PFSK-1 (cell line): ENCODE results near the gene FBLN1.
A peak's percentile ranks its signal among the peaks of the same experiment; 100 is the strongest.

ENCODE experiments used
- FOXP2 ChIP-seq: optimal IDR thresholded peaks from 2 replicates; pipeline ENCODE3; 2011; ENCODE audit warnings: borderline replicate concordance, control low read depth, inconsistent platforms; ENCODE audit not compliant: insufficient read depth; ENCODE audit errors: extremely low read length, extremely low read depth
- POLR2AphosphoS5 ChIP-seq: IDR thresholded peaks from 2 replicates; pipeline ENCODE4 v1.6.1; 2012; ENCODE audit warnings: low read depth, mild to moderate bottlenecking, control low read depth, low read length, moderate library complexity
- REST ChIP-seq, 2 experiments: IDR thresholded peaks; 2 replicates each; pipeline versions ENCODE4 v1.6.1 to v1.8.0; 2011 to 2012; ENCODE audit warnings: low read depth in 2 of 2, low read length in 2 of 2, control low read depth in 1 of 2, inconsistent platforms in 1 of 2, mild to moderate bottlenecking in 1 of 2, moderate library complexity in 1 of 2; ENCODE audit not compliant: insufficient read depth in 1 of 2
- SIN3A ChIP-seq: IDR thresholded peaks from 2 replicates; pipeline ENCODE4 v1.6.1; 2012; ENCODE audit warnings: mild to moderate bottlenecking, low read length, moderate library complexity, borderline replicate concordance; ENCODE audit not compliant: insufficient read depth
- TAF1 ChIP-seq: IDR thresholded peaks from 2 replicates; pipeline ENCODE4 v1.6.1; 2012; ENCODE audit warnings: low read length, control low read depth, borderline replicate concordance; ENCODE audit not compliant: insufficient read depth

Gene FBLN1

GRCh38 chr22:45550416-45550815 is 47.7 kb downstream of the FBLN1 start:
- TF ChIP-seq TAF1, result no peak
- no peak for TF ChIP-seq POLR2AphosphoS5
- TF ChIP-seq REST (IDR thresholded peaks at IDR 0.05; ENCODE audit: insufficient read depth in 1 of 2, low read depth in 2 of 2, low read length in 2 of 2), result no peak
- TF ChIP-seq FOXP2, result no peak
- TF ChIP-seq SIN3A, result no peak

GRCh38 chr22:45550891-45551290 is 48.2 kb downstream of the FBLN1 start:
- TF ChIP-seq POLR2AphosphoS5 (no peak), FOXP2 (no peak), TAF1 (no peak), REST (IDR thresholded peaks at IDR 0.05; ENCODE audit: insufficient read depth in 1 of 2, low read depth in 2 of 2, low read length in 2 of 2) (no peak), SIN3A (no peak)

- TF ChIP-seq SIN3A (no peak), POLR2AphosphoS5 (no peak)
These were observed 48.8 kb downstream of the FBLN1 start for GRCh38 chr22:45551310-45552016.

- no peak for TF ChIP-seq FOXP2
These were observed 49.3 kb downstream of the FBLN1 start for GRCh38 chr22:45552017-45552411.

GRCh38 chr22:45552580-45553350 is 50.1 kb downstream of the FBLN1 start:
- no peak for TF ChIP-seq SIN3A
- peak; percentile 79 for TF ChIP-seq FOXP2

- TF ChIP-seq FOXP2 (peak; percentile 45), POLR2AphosphoS5 (no peak)
These were observed 50.8 kb downstream of the FBLN1 start for GRCh38 chr22:45553351-45554039.

GRCh38 chr22:45554040-45554406 is 51.3 kb downstream of the FBLN1 start:
- no peak for TF ChIP-seq POLR2AphosphoS5

GRCh38 chr22:45554861-45555260 is 52.2 kb downstream of the FBLN1 start:
- TF ChIP-seq POLR2AphosphoS5 (no peak), REST (IDR thresholded peaks at IDR 0.05; ENCODE audit: insufficient read depth in 1 of 2, low read depth in 2 of 2, low read length in 2 of 2) (no peak), TAF1 (no peak), FOXP2 (no peak), SIN3A (no peak)
